ENCODE results near the gene EBF3.

The EBF3 gene

DNA sequence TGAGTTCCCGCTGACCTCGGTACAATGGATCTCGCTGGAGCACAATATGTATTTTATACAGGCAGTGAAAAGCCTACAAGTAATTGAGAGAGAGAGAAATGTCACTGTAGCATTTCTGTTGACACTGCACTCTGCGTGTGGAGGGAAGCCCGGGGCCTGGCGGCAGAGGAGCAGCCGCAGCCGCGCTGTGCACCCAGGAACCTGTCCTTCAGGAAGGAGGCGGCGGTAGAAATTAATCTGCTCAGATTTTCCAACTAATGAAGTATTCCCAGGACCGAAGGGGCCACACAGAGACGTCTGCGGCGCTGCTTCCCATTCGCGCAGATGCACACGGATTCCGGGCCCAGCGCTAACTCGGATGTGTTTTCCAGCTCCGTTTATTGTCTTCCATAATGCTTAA, 170.1 kb downstream of the EBF3 start:
- no peaks in the 10 kb centered on the region for H3K4me1 Mint-ChIP-seq (ENCODE audit: low read depth)
- no peaks in the 10 kb centered on the region for H3K27me3 Mint-ChIP-seq
- H3K9me3 Mint-ChIP-seq: peaks cover 34% of the 10 kb centered on the region
- H3K4me3 Mint-ChIP-seq: no peak overlapping the region
- peaks cover 8% of the 10 kb centered on the region for H3K36me3 Mint-ChIP-seq (ENCODE audit: low read depth)
- H3K27ac Mint-ChIP-seq: no peak overlapping the region

DNA sequence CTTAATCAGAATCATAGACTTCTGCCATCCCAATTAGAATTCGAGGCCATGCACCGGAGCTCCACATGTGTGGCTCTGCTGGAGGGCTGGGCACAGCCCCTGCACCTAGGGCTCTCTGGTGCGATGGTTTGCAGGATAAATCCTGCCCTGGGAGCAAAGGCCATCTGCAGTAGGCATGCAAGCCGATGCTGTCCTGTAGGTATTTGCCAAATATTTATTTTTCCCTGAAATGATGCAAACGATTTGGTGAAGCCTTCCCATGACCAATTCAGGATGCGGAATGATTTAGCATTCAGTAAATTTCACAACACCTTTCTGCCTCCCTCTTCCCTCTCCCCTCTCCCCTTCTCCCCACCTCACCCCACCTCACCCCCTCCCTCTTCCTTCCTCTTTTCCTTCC, 170.6 kb downstream of the EBF3 start:
- Mint-ChIP-seq H3K9me3 (peaks cover 31% of the 10 kb centered on the region), H3K27me3 (no peaks in the 10 kb centered on the region), H3K4me1 (ENCODE audit: low read depth) (no peaks in the 10 kb centered on the region), H3K36me3 (ENCODE audit: low read depth) (peaks cover 8% of the 10 kb centered on the region), H3K4me3 (no peak overlapping the region), H3K27ac (no peak overlapping the region)

DNA sequence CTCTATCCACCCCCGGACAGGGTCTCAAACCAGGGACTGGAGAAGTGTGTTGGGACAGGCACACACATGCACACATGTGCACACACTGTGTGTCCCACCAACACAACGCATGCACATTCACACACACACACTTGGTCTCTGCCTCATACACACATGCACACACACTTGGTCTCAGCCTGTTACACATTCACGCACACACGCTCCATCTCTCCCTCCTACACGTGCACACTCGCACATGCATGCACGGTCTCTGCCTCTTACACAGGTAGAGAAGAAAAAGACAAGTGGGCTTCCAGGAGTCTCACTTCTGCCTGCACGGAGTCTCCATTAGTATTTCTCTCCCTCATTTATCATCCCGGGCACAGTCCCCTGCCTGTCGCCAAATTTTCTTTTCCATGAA, 171.2 kb downstream of the EBF3 start:
- Mint-ChIP-seq H3K27me3 (no peaks in the 10 kb centered on the region), H3K4me3 (no peak overlapping the region), H3K36me3 (ENCODE audit: low read depth) (peaks cover 8% of the 10 kb centered on the region), H3K27ac (no peak overlapping the region), H3K4me1 (ENCODE audit: low read depth) (no peaks in the 10 kb centered on the region), H3K9me3 (peaks cover 28% of the 10 kb centered on the region)

DNA sequence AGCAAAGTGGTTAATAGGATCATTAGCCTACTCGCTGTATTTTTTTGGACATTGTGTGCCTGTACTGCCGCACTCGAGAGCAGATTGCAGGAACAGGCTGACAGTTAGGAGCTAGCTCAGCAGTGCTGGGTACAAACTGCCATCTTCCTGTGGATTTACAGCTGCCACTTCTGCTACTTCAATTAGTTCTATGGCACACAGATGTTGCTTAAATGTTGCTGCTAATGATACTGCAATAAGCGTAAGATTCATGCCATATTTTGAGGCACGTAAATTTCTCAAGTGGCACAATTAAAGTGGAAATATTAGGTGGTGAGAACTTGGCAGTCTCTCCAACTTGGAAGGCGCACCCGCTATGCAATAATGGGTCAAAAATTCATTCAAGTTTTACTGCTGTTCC, 171.9 kb downstream of the EBF3 start:
- Mint-ChIP-seq H3K4me1 (ENCODE audit: low read depth) (no peaks in the 10 kb centered on the region), H3K4me3 (no peak overlapping the region), H3K27me3 (no peaks in the 10 kb centered on the region), H3K36me3 (ENCODE audit: low read depth) (peaks cover 8% of the 10 kb centered on the region), H3K27ac (no peak overlapping the region), H3K9me3 (peaks cover 32% of the 10 kb centered on the region)

DNA sequence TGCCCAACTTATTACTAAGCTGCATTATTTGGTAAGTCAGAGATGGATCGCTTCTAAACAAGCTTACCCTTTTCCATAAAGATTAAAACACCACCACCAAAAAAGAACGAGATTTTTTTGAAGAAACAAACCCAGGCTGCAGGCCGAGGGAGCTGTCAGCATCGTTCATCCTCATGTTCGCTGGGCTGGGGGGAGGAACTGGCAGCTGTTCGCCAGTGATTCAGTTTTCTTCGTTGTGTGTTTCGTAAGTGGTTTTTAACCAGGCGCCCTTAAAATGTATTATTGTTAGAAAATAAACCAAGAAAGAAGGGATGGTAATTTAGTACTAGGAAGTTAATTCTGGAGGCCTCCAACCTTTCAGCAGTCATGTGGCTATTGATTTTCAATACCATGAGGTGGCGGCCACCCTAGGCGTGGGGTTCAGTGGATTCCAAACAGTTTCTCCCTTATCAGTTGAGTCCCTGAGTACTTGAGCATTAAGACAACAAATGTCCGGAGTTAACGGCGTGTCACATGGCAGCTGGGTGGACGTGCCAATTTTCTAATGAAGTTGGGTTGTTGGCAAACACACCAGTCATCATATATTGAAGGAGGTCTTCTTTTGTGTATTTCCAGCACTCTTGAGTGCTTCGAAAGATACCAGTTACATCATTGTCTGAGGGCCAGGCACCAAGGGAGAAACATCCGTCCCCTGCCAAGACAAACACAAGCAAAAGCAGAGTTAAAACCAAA, 173.2 kb downstream of the EBF3 start:
- peaks cover 8% of the 10 kb centered on the region for H3K36me3 Mint-ChIP-seq (ENCODE audit: low read depth)
- no peaks in the 10 kb centered on the region for H3K4me1 Mint-ChIP-seq (ENCODE audit: low read depth)
- peaks cover 30% of the 10 kb centered on the region for H3K9me3 Mint-ChIP-seq
- no peaks in the 10 kb centered on the region for H3K27me3 Mint-ChIP-seq
- H3K4me3 Mint-ChIP-seq: no peak overlapping the region
- no peak overlapping the region for H3K27ac Mint-ChIP-seq

- Mint-ChIP-seq H3K36me3 (ENCODE audit: low read depth) (peaks cover 4% of the 10 kb centered on the region), H3K9me3 (peaks cover 28% of the 10 kb centered on the region), H3K4me1 (ENCODE audit: low read depth) (no peaks in the 10 kb centered on the region), H3K4me3 (no peak overlapping the region), H3K27ac (no peak overlapping the region), H3K27me3 (no peaks in the 10 kb centered on the region)
These were observed 175.9 kb downstream of the EBF3 start for GRCh38 chr10:129788215-129788614.

- Mint-ChIP-seq H3K27me3 (no peaks in the 10 kb centered on the region), H3K4me1 (ENCODE audit: low read depth) (no peaks in the 10 kb centered on the region), H3K9me3 (peaks cover 24% of the 10 kb centered on the region), H3K36me3 (ENCODE audit: low read depth) (no peaks in the 10 kb centered on the region), H3K27ac (no peak overlapping the region), H3K4me3 (no peak overlapping the region)
These were observed 176.5 kb downstream of the EBF3 start for GRCh38 chr10:129787557-129787956.

GRCh38 chr10:129786216-129786615, 177.9 kb downstream of the EBF3 start:
- no peak overlapping the region for H3K4me3 Mint-ChIP-seq
- H3K4me1 Mint-ChIP-seq (ENCODE audit: low read depth): no peaks in the 10 kb centered on the region
- no peaks in the 10 kb centered on the region for H3K27me3 Mint-ChIP-seq
- H3K9me3 Mint-ChIP-seq: peaks cover 15% of the 10 kb centered on the region
- H3K36me3 Mint-ChIP-seq (ENCODE audit: low read depth): no peaks in the 10 kb centered on the region
- no peak overlapping the region for H3K27ac Mint-ChIP-seq

DNA sequence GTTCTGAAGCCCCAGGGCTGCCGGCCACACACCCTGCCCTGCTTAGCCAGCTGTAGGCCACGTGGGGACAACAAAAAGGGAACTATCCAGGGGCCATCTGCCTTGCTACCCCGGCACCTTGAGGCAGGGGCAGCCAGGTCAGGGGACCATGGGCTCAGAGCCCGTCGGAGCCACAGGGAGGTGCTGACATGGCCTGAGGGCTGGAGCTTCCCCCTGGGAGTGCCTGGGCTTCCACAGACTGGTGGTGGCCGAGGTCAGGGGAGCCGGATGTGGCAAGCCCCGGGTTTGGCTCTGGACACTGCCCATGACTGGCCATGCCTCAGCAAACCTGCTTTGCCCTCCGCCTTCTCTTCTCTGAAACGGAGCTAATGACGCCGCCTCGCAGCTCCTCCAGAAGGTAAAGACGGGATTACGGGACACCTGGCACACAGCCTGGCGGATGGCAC, 178.5 kb downstream of the EBF3 start:
- no peak overlapping the region for H3K4me3 Mint-ChIP-seq
- no peaks in the 10 kb centered on the region for H3K4me1 Mint-ChIP-seq (ENCODE audit: low read depth)
- peaks cover 11% of the 10 kb centered on the region for H3K9me3 Mint-ChIP-seq
- H3K27ac Mint-ChIP-seq: no peak overlapping the region
- no peaks in the 10 kb centered on the region for H3K27me3 Mint-ChIP-seq
- no peaks in the 10 kb centered on the region for H3K36me3 Mint-ChIP-seq (ENCODE audit: low read depth)
